Osteoblast (primary cell): ENCODE measurements around the gene STX3. TPM values are rescaled to one million over a fixed set of nuclear protein-coding genes. Genes with fewer than 3 reads are reported as not detected.

Experiments
- DNase-seq: peaks from one replicate; pipeline ENCODE4 v3.0.0; 2011; ENCODE audit warnings: low spot score, mixed read lengths; ENCODE audit not compliant: insufficient read length; ENCODE audit errors: missing footprints
- H2AFZ ChIP-seq: 2 replicates; pipeline ENCODE4 v1.6.0; 2011; ENCODE audit warnings: mild to moderate bottlenecking, low read length
- H3K27ac ChIP-seq: 2 replicates; pipeline ENCODE4 v1.5.1; 2011; ENCODE audit warnings: mild to moderate bottlenecking, low read depth, low read length, moderate library complexity
- H3K27me3 ChIP-seq: 2 replicates; pipeline ENCODE4 v1.6.0; 2012; ENCODE audit warnings: mild to moderate bottlenecking, control low read depth, inconsistent platforms, low read length, moderate library complexity; ENCODE audit not compliant: insufficient read depth
- H3K36me3 ChIP-seq: 2 replicates; pipeline ENCODE4 v1.5.1; 2011; ENCODE audit warnings: mild to moderate bottlenecking, low read length, control low read depth, moderate library complexity; ENCODE audit not compliant: insufficient read depth
- H3K4me1 ChIP-seq: 2 replicates; pipeline ENCODE4 v1.5.1; 2011; ENCODE audit warnings: mild to moderate bottlenecking, low read length, control low read depth, moderate library complexity; ENCODE audit not compliant: insufficient read depth
- H3K4me2 ChIP-seq: 2 replicates; pipeline ENCODE4 v1.6.0; 2011; ENCODE audit warnings: mild to moderate bottlenecking, low read length; ENCODE audit not compliant: insufficient read depth
- H3K4me3 ChIP-seq: fragments of 200-600 bp; sonication (generic); 3 replicates; pipeline ENCODE4 v1.5.1; 2012; ENCODE audit warnings: mild to moderate bottlenecking, low read length, inconsistent platforms; ENCODE audit not compliant: insufficient read depth
- H3K79me2 ChIP-seq: 2 replicates; pipeline ENCODE4 v1.6.0; 2012; ENCODE audit warnings: mild to moderate bottlenecking, low read length, control low read depth, inconsistent platforms; ENCODE audit not compliant: insufficient read depth
- H3K9me3 ChIP-seq: 2 replicates; pipeline ENCODE4 v1.5.1; 2011; ENCODE audit warnings: low read depth, low read length, control low read depth
- H4K20me1 ChIP-seq: 2 replicates; pipeline ENCODE4 v1.6.0; 2012; ENCODE audit warnings: mild to moderate bottlenecking, low read length, control low read depth; ENCODE audit not compliant: insufficient read depth
- CTCF ChIP-seq: IDR thresholded peaks from 2 replicates; pipeline ENCODE4 v1.5.1; 2011; ENCODE audit warnings: mild to moderate bottlenecking, low read depth, low read length, moderate library complexity; ENCODE audit errors: extremely low read depth
- total RNA-seq: library from RNA; depleted of rRNA; stranded (reverse); fragments of >200 nt; gene quantifications from 2 replicates; pipeline ENCODE4 v1.2.3, GENCODE V29; 2012

Gene STX3
- total RNA-seq, 1 donor: 51.4 TPM

- Histone ChIP-seq H4K20me1 (peaks cover 16% of the 10 kb centered on the region), H3K9me3 (no peaks in the 10 kb centered on the region), H3K36me3 (no peaks in the 10 kb centered on the region), H3K27ac (no peak overlapping the region), H3K4me1 (no peaks in the 10 kb centered on the region), H2AFZ (no peak overlapping the region), H3K4me2 (no peak overlapping the region), H3K4me3 (no peak overlapping the region), H3K27me3 (no peaks in the 10 kb centered on the region), H3K79me2 (peaks cover 79% of the 10 kb centered on the region)
- DNase-seq: no peak
- no peak for TF ChIP-seq CTCF
These were observed 14.7 kb downstream of the STX3 start for GRCh38 chr11:59769828-59770227.

DNA sequence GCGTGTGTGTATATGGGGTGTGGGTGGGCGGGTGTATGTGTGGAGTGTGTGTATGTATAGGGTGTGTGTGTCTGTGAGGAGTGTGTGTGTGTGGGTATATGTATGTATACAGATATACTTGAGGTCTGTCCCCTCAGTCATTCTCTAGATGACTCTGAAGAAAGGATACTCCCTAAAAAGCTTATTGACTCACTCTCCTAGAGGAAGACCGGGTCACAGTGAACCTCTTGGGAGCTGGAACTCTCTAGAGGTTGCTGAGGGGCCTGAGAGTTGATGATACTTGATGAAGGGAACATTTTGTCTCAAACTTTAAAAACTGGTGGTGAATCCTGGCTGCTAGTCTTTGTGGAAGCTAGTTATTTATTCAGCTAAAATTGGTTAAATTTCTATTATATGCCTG, 15.1 kb downstream of the STX3 start:
- Histone ChIP-seq H3K27ac (no peak overlapping the region), H2AFZ (no peak overlapping the region), H3K27me3 (no peaks in the 10 kb centered on the region), H3K79me2 (peaks cover 74% of the 10 kb centered on the region), H3K4me1 (no peaks in the 10 kb centered on the region), H4K20me1 (peaks cover 16% of the 10 kb centered on the region), H3K9me3 (no peaks in the 10 kb centered on the region), H3K4me2 (no peak overlapping the region), H3K36me3 (peaks cover 4% of the 10 kb centered on the region), H3K4me3 (no peak overlapping the region)
- no peak for DNase-seq
- TF ChIP-seq CTCF: no peak

GRCh38 chr11:59770869-59771268, 15.7 kb downstream of the STX3 start:
- no peak for DNase-seq
- no peak overlapping the region for H3K4me2 ChIP-seq
- peaks cover 70% of the 10 kb centered on the region for H3K79me2 ChIP-seq
- TF ChIP-seq CTCF: no peak
- H3K4me3 ChIP-seq: no peak overlapping the region
- H4K20me1 ChIP-seq: peaks cover 18% of the 10 kb centered on the region
- H2AFZ ChIP-seq: no peak overlapping the region
- H3K27ac ChIP-seq: no peak overlapping the region
- H3K9me3 ChIP-seq: no peaks in the 10 kb centered on the region
- no peaks in the 10 kb centered on the region for H3K4me1 ChIP-seq
- peaks cover 6% of the 10 kb centered on the region for H3K36me3 ChIP-seq
- H3K27me3 ChIP-seq: no peaks in the 10 kb centered on the region

GRCh38 chr11:59771605-59772004, 16.4 kb downstream of the STX3 start:
- Histone ChIP-seq H3K4me3 (no peak overlapping the region), H4K20me1 (peaks cover 17% of the 10 kb centered on the region), H2AFZ (no peak overlapping the region), H3K27ac (no peak overlapping the region), H3K4me2 (no peak overlapping the region), H3K27me3 (no peaks in the 10 kb centered on the region), H3K4me1 (no peaks in the 10 kb centered on the region), H3K36me3 (peaks cover 6% of the 10 kb centered on the region), H3K79me2 (peaks cover 67% of the 10 kb centered on the region), H3K9me3 (no peaks in the 10 kb centered on the region)
- TF ChIP-seq CTCF: no peak
- DNase-seq: no peak
